Anterior cingulate cortex (tissue), 58 donors: ENCODE measurements around the gene DDX3X.
"Not testable (repeated sequence)": the region's sequence is repeated elsewhere in the genome, so short reads cannot be mapped to it uniquely, and the experiment has no call there.

Experiments used
- DNase-seq, 58 donors: peaks; one replicate each; lab custom pipeline; 2025; lab: John Stamatoyannopoulos, UW

Gene DDX3X

GRCh38 chrX:41352329-41352838 is 18.4 kb downstream of the DDX3X start:
- no peak for DNase-seq

GRCh38 chrX:41353985-41354384 is 20.0 kb downstream of the DDX3X start:
- DNase-seq: no peak

GRCh38 chrX:41369152-41369551 is 35.2 kb downstream of the DDX3X start:
- no peak for DNase-seq

- DNase-seq: not testable (repeated sequence)
Observed at GRCh38 chrX:41371575-41371974, 37.6 kb downstream of the DDX3X start.

- DNase-seq: no peak
Observed at GRCh38 chrX:41373989-41374606, 40.1 kb downstream of the DDX3X start.

GRCh38 chrX:41377624-41378023 is 43.7 kb downstream of the DDX3X start:
- DNase-seq: no peak

GRCh38 chrX:41381685-41382084 is 47.7 kb downstream of the DDX3X start:
- no peak for DNase-seq

- DNase-seq: peak in 1 of 58 donors; percentile 0
Observed at GRCh38 chrX:41382714-41383645, 49.0 kb downstream of the DDX3X start.

- peak in 11 of 58 donors; percentile 0 to 25 (median 0) for DNase-seq
Observed at GRCh38 chrX:41384051-41384705, 50.2 kb downstream of the DDX3X start.

GRCh38 chrX:41386222-41386990 is 52.4 kb downstream of the DDX3X start:
- DNase-seq: no peak

- DNase-seq: no peak
Observed at GRCh38 chrX:41388543-41388942, 54.6 kb downstream of the DDX3X start.

- no peak for DNase-seq
Observed at GRCh38 chrX:41389311-41389888, 55.4 kb downstream of the DDX3X start.

- not testable (repeated sequence) for DNase-seq
Observed at GRCh38 chrX:41390576-41390975, 56.6 kb downstream of the DDX3X start.

- DNase-seq: no peak
Observed at GRCh38 chrX:41391606-41392005, 57.6 kb downstream of the DDX3X start.

- DNase-seq: no peak
Observed at GRCh38 chrX:41394293-41394692, 60.3 kb downstream of the DDX3X start.

GRCh38 chrX:41397219-41397618 is 63.3 kb downstream of the DDX3X start:
- no peak for DNase-seq

- DNase-seq: no peak
Observed at GRCh38 chrX:41397768-41398167, 63.8 kb downstream of the DDX3X start.

GRCh38 chrX:41402556-41402955 is 68.6 kb downstream of the DDX3X start:
- DNase-seq: not testable (repeated sequence)

GRCh38 chrX:41405551-41405950 is 71.6 kb downstream of the DDX3X start:
- DNase-seq: no peak

GRCh38 chrX:41406201-41406600 is 72.2 kb downstream of the DDX3X start:
- DNase-seq: no peak
